Nephron progenitor cell (in vitro differentiated cells): Measurements from ENCODE around the gene GNG7.

Experiments used
- DNase-seq: peaks from one replicate; pipeline ENCODE4 v3.0.0; 2021
- H3K27ac Mint-ChIP-seq: 2 replicates; pipeline ENCODE4 v1.8.0; 2021; ENCODE audit warnings: mild to moderate bottlenecking, moderate library complexity, mixed read lengths
- H3K27me3 Mint-ChIP-seq: 2 replicates; pipeline ENCODE4 v1.8.0; 2021; ENCODE audit warnings: mild to moderate bottlenecking, low read depth, mixed read lengths; ENCODE audit not compliant: poor library complexity
- H3K36me3 Mint-ChIP-seq: 2 replicates; pipeline ENCODE4 v1.8.0; 2021; ENCODE audit warnings: low read depth, mixed read lengths
- H3K4me1 Mint-ChIP-seq: 2 replicates; pipeline ENCODE4 v1.8.0; 2021; ENCODE audit warnings: mixed read lengths
- H3K4me3 Mint-ChIP-seq: 2 replicates; pipeline ENCODE4 v1.8.0; 2021; ENCODE audit warnings: mild to moderate bottlenecking, moderate library complexity, mixed read lengths
- H3K9me3 Mint-ChIP-seq: 2 replicates; pipeline ENCODE4 v1.8.0; 2021; ENCODE audit warnings: mild to moderate bottlenecking, moderate library complexity, mixed read lengths
- CTCF ChIP-seq: fragments of 200-600 bp; sonication (generic); IDR thresholded peaks from 2 replicates; pipeline ENCODE4 v1.5.0; 2021; ENCODE audit warnings: antibody characterized with exemption

Gene GNG7

GRCh38 chr19:2724148-2724557 is 21.7 kb upstream of the GNG7 start:
- H3K9me3 Mint-ChIP-seq: no peaks in the 10 kb centered on the region
- peak; percentile 23 for DNase-seq
- no peak for TF ChIP-seq CTCF
- H3K36me3 Mint-ChIP-seq: no peaks in the 10 kb centered on the region
- peaks cover 12% of the 10 kb centered on the region for H3K4me1 Mint-ChIP-seq
- H3K27ac Mint-ChIP-seq: no peak overlapping the region
- peaks cover 87% of the 10 kb centered on the region for H3K27me3 Mint-ChIP-seq
- no peak overlapping the region for H3K4me3 Mint-ChIP-seq

- peaks cover 87% of the 10 kb centered on the region for H3K27me3 Mint-ChIP-seq
- no peaks in the 10 kb centered on the region for H3K9me3 Mint-ChIP-seq
- no peak overlapping the region for H3K4me3 Mint-ChIP-seq
- H3K36me3 Mint-ChIP-seq: no peaks in the 10 kb centered on the region
- TF ChIP-seq CTCF: no peak
- H3K27ac Mint-ChIP-seq: no peak overlapping the region
- peaks cover 12% of the 10 kb centered on the region for H3K4me1 Mint-ChIP-seq
- no peak for DNase-seq
Observed at GRCh38 chr19:2723747-2724146, 21.3 kb upstream of the GNG7 start.

- H3K27me3 Mint-ChIP-seq: peaks cover 87% of the 10 kb centered on the region
- no peak for TF ChIP-seq CTCF
Observed at GRCh38 chr19:2723345-2723715, 20.8 kb upstream of the GNG7 start.

GRCh38 chr19:2722541-2723344 is 20.2 kb upstream of the GNG7 start:
- H3K36me3 Mint-ChIP-seq: no peaks in the 10 kb centered on the region
- TF ChIP-seq CTCF: no peak
- H3K4me1 Mint-ChIP-seq: peaks cover 12% of the 10 kb centered on the region
- no peak overlapping the region for H3K27ac Mint-ChIP-seq
- H3K4me3 Mint-ChIP-seq: peak overlapping the region; percentile 38
- H3K9me3 Mint-ChIP-seq: no peaks in the 10 kb centered on the region
- DNase-seq: no peak
- H3K27me3 Mint-ChIP-seq: peaks cover 86% of the 10 kb centered on the region

More at GRCh38 chr19:2723345-2723715, 20.8 kb upstream of the GNG7 start:
- Mint-ChIP-seq H3K4me1 (peaks cover 12% of the 10 kb centered on the region), H3K36me3 (no peaks in the 10 kb centered on the region), H3K9me3 (no peaks in the 10 kb centered on the region), H3K27ac (no peak overlapping the region), H3K4me3 (no peak overlapping the region)
- DNase-seq: no peak

GRCh38 chr19:2721570-2722540 is 19.4 kb upstream of the GNG7 start:
- H3K9me3 Mint-ChIP-seq: no peaks in the 10 kb centered on the region
- H3K27ac Mint-ChIP-seq: no peak overlapping the region
- H3K36me3 Mint-ChIP-seq: no peaks in the 10 kb centered on the region
- H3K4me1 Mint-ChIP-seq: peaks cover 12% of the 10 kb centered on the region
- H3K4me3 Mint-ChIP-seq: peak overlapping the region; percentile 72
- DNase-seq: peak; percentile 30
- TF ChIP-seq CTCF: no peak
- peaks cover 77% of the 10 kb centered on the region for H3K27me3 Mint-ChIP-seq
